ENCODE results near the gene DDX49. TPM values are rescaled to one million over a fixed set of nuclear protein-coding genes. Genes with fewer than 3 reads are reported as not detected.

DDX49 gene
- total RNA-seq, 1 experiment from 2014 or later: 68.8 TPM

GRCh38 chr19:18894254-18895037 lies 25.1 kb upstream of the DDX49 start:
- BruUV-seq (replicated peaks): no TSS peak
- intact Hi-C loops (cut with micrococcal nuclease; ENCODE audit: unreplicated experiment): no loop called here
- ChIA-PET CTCF (interaction anchor here (0.5 to 0.6 kb wide), 2 partner anchors 169 to 305 kb away, joined by 3 to 7 read pairs; partner anchors contain the start of gene SLC25A42), POLR2A (ENCODE audit: low non-redundant PET) (no interaction called here)
- DNase-seq (ENCODE audit: low spot score): peak; percentile 80
- no peak for TF ChIP-seq CTCF (conservative IDR thresholded peaks at IDR 0.05; ENCODE audit: low read depth, low read length)
- TF ChIP-seq EZH2 (IDR thresholded peaks at IDR 0.05; ENCODE audit: borderline replicate concordance, low read depth, low read length, poor library complexity, severe bottlenecking): no peak
- Histone ChIP-seq H3K4me3 (ENCODE audit: low read depth, low read length, poor library complexity, severe bottlenecking) (peak overlapping the region; percentile 60), H3K4me1 (ENCODE audit: insufficient read depth, low read length, poor library complexity, severe bottlenecking) (peaks cover 10% of the 10 kb centered on the region), H3K36me3 (ENCODE audit: insufficient read depth, low read length, poor library complexity, severe bottlenecking) (no peaks in the 10 kb centered on the region), H3K27me3 (replicated peaks; ENCODE audit: insufficient read depth, low read depth, low read length, poor library complexity) (no peaks in the 10 kb centered on the region), H3K27ac (ENCODE audit: low read depth, low read length, poor library complexity, severe bottlenecking) (no peak overlapping the region), H3K9me3 (ENCODE audit: low read depth, low read length, poor library complexity, severe bottlenecking) (no peaks in the 10 kb centered on the region)

DNA sequence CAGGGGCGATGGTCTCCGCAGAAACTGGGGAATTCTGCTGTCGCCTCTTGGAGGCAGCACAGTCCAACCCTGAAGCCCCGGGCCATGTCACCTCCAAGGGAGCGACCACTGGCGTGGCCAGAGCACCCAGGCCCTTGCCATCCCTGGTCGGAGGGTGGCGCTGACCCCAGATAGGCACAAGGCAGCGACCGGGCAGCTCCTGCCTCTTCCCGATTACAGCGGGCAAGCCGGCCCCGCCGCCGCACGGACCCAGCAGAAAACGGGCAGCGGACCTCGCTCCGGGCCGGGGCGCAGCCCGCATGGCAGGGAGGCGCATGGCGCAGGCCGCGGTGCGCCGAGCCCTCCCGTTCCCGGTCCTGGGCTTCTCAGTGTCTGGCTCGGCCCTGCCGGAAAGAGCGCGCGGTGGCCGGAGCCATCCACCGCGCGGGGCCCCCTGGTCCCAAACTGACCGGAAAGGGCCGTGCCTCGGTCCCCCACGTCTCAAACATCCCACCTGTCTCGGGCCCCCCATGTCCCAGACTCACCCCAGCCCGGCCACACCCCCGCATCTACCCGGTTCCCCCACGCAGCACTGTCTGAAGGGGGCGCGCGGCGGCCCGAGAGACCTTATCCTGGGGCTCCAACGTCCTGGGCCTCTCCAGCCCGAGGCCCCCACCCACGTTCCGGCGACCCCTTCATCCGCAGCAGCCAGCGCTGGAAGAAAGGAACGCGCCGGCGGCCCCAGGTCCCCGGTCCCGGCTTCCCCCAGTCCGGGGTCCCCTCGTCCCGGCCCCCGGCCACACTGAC lies 24.3 kb upstream of the DDX49 start:
- Histone ChIP-seq H3K27ac (ENCODE audit: low read depth, low read length, poor library complexity, severe bottlenecking) (no peak overlapping the region), H3K4me3 (ENCODE audit: low read depth, low read length, poor library complexity, severe bottlenecking) (peak overlapping the region; percentile 60), H3K36me3 (ENCODE audit: insufficient read depth, low read length, poor library complexity, severe bottlenecking) (no peaks in the 10 kb centered on the region), H3K4me1 (ENCODE audit: insufficient read depth, low read length, poor library complexity, severe bottlenecking) (peaks cover 10% of the 10 kb centered on the region), H3K27me3 (replicated peaks; ENCODE audit: insufficient read depth, low read depth, low read length, poor library complexity) (no peaks in the 10 kb centered on the region), H3K9me3 (ENCODE audit: low read depth, low read length, poor library complexity, severe bottlenecking) (no peaks in the 10 kb centered on the region)
- ChIA-PET CTCF (interaction anchor here (0.9 kb wide), 1 partner anchor 24 kb away, joined by 3 read pairs; the partner anchor contains the start of genes COPE and DDX49), POLR2A (ENCODE audit: low non-redundant PET) (no interaction called here)
- TF ChIP-seq EZH2 (IDR thresholded peaks at IDR 0.05; ENCODE audit: borderline replicate concordance, low read depth, low read length, poor library complexity, severe bottlenecking) (no peak), CTCF (conservative IDR thresholded peaks at IDR 0.05; ENCODE audit: low read depth, low read length) (peak; percentile 28; the same call in 1 of the 2 replicates)
- no TSS peak for BruUV-seq (replicated peaks)
- intact Hi-C loops (cut with micrococcal nuclease; ENCODE audit: unreplicated experiment): no loop called here
- no peak for DNase-seq (ENCODE audit: low spot score)

DNA sequence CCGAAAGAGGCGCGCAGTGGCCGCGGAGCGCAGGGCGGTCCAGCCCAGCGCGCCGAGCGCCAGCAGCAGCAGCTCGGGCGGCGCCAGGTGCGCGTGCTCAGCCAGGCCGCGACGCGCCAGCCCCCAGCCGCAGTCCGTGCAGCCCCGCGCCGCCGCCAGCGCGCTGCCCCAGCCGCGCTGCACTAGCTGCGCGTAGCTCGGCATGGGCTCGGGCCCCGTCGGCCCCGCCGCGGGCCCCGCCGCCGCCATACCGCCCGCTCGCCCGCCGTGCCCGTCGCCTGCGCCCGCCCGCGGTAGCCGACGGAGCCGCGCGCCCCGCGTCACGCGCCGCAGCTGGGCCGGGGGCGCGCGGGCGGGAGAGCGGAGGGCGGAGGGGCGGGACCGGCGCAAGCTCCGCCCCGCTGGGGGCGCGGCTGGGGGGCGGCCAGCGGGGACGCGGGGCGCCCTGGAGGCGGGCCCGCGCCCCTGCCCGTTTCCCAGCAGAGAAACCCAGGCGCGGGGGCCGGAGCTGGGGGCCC lies 23.6 kb upstream of the DDX49 start, which contains the start of gene CERS1:
Gene CERS1, minus strand, starts transcription at position 335 of the 518 bp plus-strand sequence. Its CDS starts 86 bp downstream, at position 249.
- peaks cover 10% of the 10 kb centered on the region for H3K4me1 ChIP-seq (ENCODE audit: insufficient read depth, low read length, poor library complexity, severe bottlenecking)
- H3K27ac ChIP-seq (ENCODE audit: low read depth, low read length, poor library complexity, severe bottlenecking): no peak within 1 kb of the TSS
- H3K9me3 ChIP-seq (ENCODE audit: low read depth, low read length, poor library complexity, severe bottlenecking): no peaks in the 10 kb centered on the region
- intact Hi-C loops (cut with micrococcal nuclease; ENCODE audit: unreplicated experiment): no loop called here
- POLR2A ChIA-PET (ENCODE audit: low non-redundant PET): no interaction called here
- H3K4me3 ChIP-seq (ENCODE audit: low read depth, low read length, poor library complexity, severe bottlenecking): peak within 1 kb of the TSS; percentile 60
- no peaks in the 10 kb centered on the region for H3K36me3 ChIP-seq (ENCODE audit: insufficient read depth, low read length, poor library complexity, severe bottlenecking)
- CTCF ChIA-PET: interaction anchor here (0.9 kb wide), 1 partner anchor 23 kb away, joined by 3 read pairs; the partner anchor contains the start of genes COPE and DDX49
- no TSS peak for BruUV-seq (replicated peaks)
- TF ChIP-seq EZH2 (IDR thresholded peaks at IDR 0.05; ENCODE audit: borderline replicate concordance, low read depth, low read length, poor library complexity, severe bottlenecking) (no peak), CTCF (conservative IDR thresholded peaks at IDR 0.05; ENCODE audit: low read depth, low read length) (no peak)
- DNase-seq (ENCODE audit: low spot score): peak; percentile 57
- no peaks in the 10 kb centered on the region for H3K27me3 ChIP-seq (replicated peaks; ENCODE audit: insufficient read depth, low read depth, low read length, poor library complexity)
